ENCODE measurements around the gene SLFN12L. TPM values are rescaled to one million over a fixed set of nuclear protein-coding genes. Genes with fewer than 3 reads are reported as not detected.
A peak's percentile ranks its signal among the peaks of the same experiment; 100 is the strongest.
"Not testable (repeated sequence)": the region's sequence is repeated elsewhere in the genome, so short reads cannot be mapped to it uniquely, and the experiment has no call there.

SLFN12L gene
- total RNA-seq, 1 experiment from 2014 or later, result not detected

DNA sequence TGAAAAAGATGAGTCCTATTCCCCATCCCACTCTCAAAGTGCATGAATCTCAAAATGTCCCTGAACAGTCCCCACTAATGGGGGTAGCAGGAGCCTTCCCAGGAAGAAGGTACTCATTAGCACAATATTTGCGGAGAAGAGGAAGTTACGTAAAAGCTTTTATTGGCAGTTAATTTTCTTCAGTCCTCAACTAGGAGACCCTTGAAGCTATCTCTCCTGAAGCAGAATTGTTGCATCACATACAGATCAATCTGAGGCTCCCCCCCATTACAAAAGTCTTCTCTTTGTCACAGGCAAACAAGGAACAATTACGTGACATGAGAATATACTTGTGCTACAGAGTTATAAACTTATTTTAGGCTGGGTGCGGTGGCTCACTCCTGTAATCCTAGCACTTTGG, 14.2 kb downstream of the SLFN12L start:
- intact Hi-C loops (cut with micrococcal nuclease), result no loop called here
- H4K20me1 ChIP-seq (ENCODE audit: low read length), result no peaks in the 10 kb centered on the region
- no peaks in the 10 kb centered on the region for H3K9me2 ChIP-seq (replicated peaks; ENCODE audit: low read length)
- no peak overlapping the region for H3K27ac ChIP-seq (ENCODE audit: low read length)
- H3K9ac ChIP-seq (ENCODE audit: low read length), result no peak overlapping the region
- H3K4me2 ChIP-seq (ENCODE audit: low read length), result no peak overlapping the region
- no peaks in the 10 kb centered on the region for H3K27me3 ChIP-seq (ENCODE audit: low read length)
- CTCF ChIA-PET, result no interaction called here
- no peaks in the 10 kb centered on the region for H3K79me2 ChIP-seq (ENCODE audit: low read length)
- no peaks in the 10 kb centered on the region for H3K36me3 ChIP-seq (ENCODE audit: low read depth, low read length)
- ATAC-seq (no peak), DNase-seq (no peak)
- TF ChIP-seq EZH2 (IDR thresholded peaks at IDR 0.05; ENCODE audit: low read length, unreplicated experiment), result no peak
- no peak for TF ChIP-seq EZH2phosphoT487 (IDR thresholded peaks at IDR 0.05; ENCODE audit: borderline replicate concordance, low read length)
- no peak for TF ChIP-seq CTCF (conservative IDR thresholded peaks at IDR 0.05; ENCODE audit: low read depth, low read length)
- no peaks in the 10 kb centered on the region for H3F3A ChIP-seq (ENCODE audit: low read length, unreplicated experiment)
- POLR2A ChIA-PET (ENCODE audit: unreplicated experiment), result no interaction called here
- H3K4me3 ChIP-seq (ENCODE audit: low read length), result no peak overlapping the region
- no peaks in the 10 kb centered on the region for H3K4me1 ChIP-seq (ENCODE audit: insufficient read depth, low read length)
- H3K9me3 ChIP-seq (ENCODE audit: low read length), result no peaks in the 10 kb centered on the region
- no peak overlapping the region for H2AFZ ChIP-seq (ENCODE audit: low read length)
- BruUV-seq (replicated peaks), result no TSS peak

- H3K4me2 ChIP-seq (ENCODE audit: low read length); ATAC-seq; H3K27ac ChIP-seq (ENCODE audit: low read length); H3K27me3 ChIP-seq (ENCODE audit: low read length); H3K36me3 ChIP-seq (ENCODE audit: low read depth, low read length); POLR2A ChIA-PET (ENCODE audit: unreplicated experiment); H3K9me3 ChIP-seq (ENCODE audit: low read length); H3K9ac ChIP-seq (ENCODE audit: low read length); H4K20me1 ChIP-seq (ENCODE audit: low read length); CTCF ChIA-PET; H3K79me2 ChIP-seq (ENCODE audit: low read length); H3K4me3 ChIP-seq (ENCODE audit: low read length); BruUV-seq (replicated peaks); H2AFZ ChIP-seq (ENCODE audit: low read length); H3F3A ChIP-seq (ENCODE audit: low read length, unreplicated experiment); H3K9me2 ChIP-seq (replicated peaks; ENCODE audit: low read length); H3K4me1 ChIP-seq (ENCODE audit: insufficient read depth, low read length); intact Hi-C loops (cut with micrococcal nuclease): not testable (repeated sequence)
- peak; percentile 20 for DNase-seq
These were observed 15.7 kb downstream of the SLFN12L start for GRCh38 chr17:35521654-35522256.

DNA sequence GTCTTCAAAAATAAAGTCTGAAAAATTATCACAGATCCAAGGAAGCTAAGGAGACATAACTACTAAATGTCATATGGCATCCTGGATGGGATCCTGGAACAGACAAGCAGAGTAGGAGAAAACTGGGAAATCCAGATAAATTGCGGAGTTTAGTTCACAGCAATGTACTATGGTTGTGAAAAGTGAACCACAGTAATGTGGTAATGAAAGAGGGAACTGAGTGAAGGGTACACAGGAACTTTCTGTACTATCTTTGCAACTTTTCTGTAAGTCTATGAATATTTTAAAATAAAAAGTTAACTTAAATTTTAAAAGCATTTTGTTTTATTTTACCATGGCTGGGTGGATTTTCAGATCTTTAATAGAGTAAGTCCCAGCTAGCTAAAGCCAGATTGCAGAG, 16.3 kb downstream of the SLFN12L start:
- Histone ChIP-seq H3K9me2 (replicated peaks; ENCODE audit: low read length) (no peaks in the 10 kb centered on the region), H3K4me1 (ENCODE audit: insufficient read depth, low read length) (no peaks in the 10 kb centered on the region), H3K27me3 (ENCODE audit: low read length) (no peaks in the 10 kb centered on the region; the same call in 1 of the 2 replicates), H3K4me2 (ENCODE audit: low read length) (no peak overlapping the region), H2AFZ (ENCODE audit: low read length) (no peak overlapping the region), H3F3A (ENCODE audit: low read length, unreplicated experiment) (no peaks in the 10 kb centered on the region), H3K4me3 (ENCODE audit: low read length) (no peak overlapping the region), H3K9ac (ENCODE audit: low read length) (no peak overlapping the region), H4K20me1 (ENCODE audit: low read length) (no peaks in the 10 kb centered on the region), H3K79me2 (ENCODE audit: low read length) (no peaks in the 10 kb centered on the region), H3K36me3 (ENCODE audit: low read depth, low read length) (no peaks in the 10 kb centered on the region), H3K9me3 (ENCODE audit: low read length) (no peaks in the 10 kb centered on the region), H3K27ac (ENCODE audit: low read length) (no peak overlapping the region)
- ATAC-seq (no peak), DNase-seq (no peak)
- intact Hi-C loops (cut with micrococcal nuclease), result no loop called here
- ChIA-PET CTCF (no interaction called here), POLR2A (ENCODE audit: unreplicated experiment) (no interaction called here)
- no TSS peak for BruUV-seq (replicated peaks)
- TF ChIP-seq EZH2 (IDR thresholded peaks at IDR 0.05; ENCODE audit: low read length, unreplicated experiment) (no peak), CTCF (conservative IDR thresholded peaks at IDR 0.05; ENCODE audit: low read depth, low read length) (no peak), EZH2phosphoT487 (IDR thresholded peaks at IDR 0.05; ENCODE audit: borderline replicate concordance, low read length) (no peak)
